GM19025 (cell line): ENCODE results near the gene C2orf66.

ENCODE experiments used
- ATAC-seq: cut with Tn5 transposase; IDR thresholded peaks from one replicate; pipeline ENCODE4 v1.9.1; 2021; ENCODE audit warnings: mild to moderate bottlenecking, low read depth, moderate library complexity; ENCODE audit not compliant: unreplicated experiment

Gene C2orf66

DNA sequence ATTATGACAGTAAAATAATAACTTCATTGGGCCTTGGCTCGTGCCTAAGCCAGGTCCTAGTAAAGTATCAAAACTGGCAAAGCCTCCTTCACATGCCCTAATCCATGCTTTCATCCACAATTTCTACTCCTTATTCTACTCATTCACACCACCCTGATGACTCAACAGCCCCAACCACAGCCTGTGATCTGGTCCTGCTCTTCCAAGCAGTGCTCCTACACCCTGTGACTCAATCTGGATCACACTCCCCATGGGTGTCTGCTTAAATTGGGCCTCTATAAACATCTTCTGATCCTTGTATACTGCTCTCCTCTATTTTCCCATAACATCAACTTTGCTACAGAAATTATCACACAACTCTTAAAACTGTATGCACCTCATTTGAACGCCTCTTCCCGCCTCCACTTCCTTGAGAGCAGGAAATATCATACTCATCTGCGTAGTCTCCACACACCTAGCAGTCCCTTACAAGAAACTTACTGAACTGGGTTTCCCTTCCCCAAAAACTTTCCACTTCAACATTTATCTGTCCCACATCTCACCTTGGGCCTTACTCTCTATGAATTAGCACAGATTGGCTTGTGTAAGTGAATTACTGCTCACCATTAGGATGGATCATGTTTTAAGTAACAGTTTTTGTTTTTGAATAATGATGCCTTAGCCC, 25.6 kb downstream of the C2orf66 start:
- ATAC-seq, result no peak

DNA sequence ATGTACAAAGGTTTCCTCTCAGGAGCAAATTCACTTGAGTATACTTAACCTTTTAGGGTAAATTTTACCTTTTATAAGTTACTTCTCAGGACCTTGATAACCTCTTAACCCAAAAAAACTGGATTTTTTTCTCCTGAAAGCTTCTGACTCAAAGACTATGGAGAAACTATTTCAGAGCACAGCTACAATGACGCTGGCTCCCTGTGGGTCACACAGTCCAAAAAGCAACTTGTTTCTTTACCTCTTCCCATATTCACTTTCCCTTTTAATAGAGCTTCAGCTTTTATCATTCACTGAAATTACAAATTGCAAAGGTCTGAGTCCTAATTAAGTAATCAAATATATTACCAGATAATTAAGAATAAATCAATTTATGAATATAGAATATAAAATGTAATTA, 42.1 kb downstream of the C2orf66 start:
- ATAC-seq, result no peak

DNA sequence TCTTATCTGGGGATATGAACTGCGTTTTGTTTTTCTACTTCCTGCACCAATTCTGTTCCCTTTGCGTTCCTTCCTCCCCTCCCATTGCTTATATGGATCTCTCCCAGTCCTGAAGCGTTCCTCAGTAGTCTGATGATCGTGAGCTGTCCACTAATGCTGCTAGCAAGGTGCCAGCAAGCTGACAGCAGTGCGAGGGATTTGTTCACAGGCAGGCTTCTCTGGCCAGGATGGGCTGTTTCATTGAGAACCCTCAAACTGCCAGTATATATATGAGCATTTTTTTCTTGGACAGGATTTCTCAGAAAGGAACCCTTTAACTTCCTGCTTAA, 49.8 kb downstream of the C2orf66 start:
- ATAC-seq, result no peak

DNA sequence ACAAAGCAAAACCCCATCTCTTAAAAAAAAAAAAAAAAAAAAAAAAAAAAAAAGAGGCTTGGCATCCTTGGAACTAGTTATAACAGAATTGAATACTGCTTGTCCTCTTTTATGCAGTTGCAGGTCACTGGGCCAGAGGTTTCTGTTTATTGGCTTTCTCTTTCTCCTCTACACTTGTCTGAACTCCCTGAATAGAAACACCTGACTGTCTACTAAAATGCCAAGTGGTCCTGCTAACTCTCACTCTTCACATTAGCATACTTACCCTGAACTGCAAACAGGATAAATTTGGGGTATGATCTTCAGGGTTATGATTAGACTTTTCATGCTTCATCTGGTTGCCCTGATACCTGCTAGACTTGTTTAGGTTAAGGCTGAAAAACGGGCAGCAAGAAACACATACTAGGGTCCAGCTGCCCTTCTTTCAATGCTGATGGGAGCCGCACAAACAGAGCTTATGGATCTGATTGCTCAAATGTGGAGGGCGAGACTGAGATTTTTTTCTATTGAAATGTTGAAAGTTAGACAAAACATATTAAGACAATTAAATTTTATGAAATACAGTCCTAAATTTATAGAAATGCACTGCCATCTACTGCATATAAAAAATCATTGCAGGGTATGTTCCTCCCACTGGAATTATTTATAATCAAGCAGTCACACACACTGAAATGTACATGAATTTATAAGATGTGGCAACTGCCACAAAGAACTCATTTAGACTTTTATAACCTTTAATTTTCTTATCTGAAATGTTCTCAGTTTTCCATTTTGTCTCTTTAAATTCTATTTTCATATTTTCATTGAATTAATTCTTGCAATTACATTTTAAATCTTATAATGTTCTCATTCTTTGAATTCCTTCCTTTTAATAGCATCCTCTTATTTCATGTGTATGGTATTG, 50.4 kb downstream of the C2orf66 start:
- no peak for ATAC-seq
